GM12878 (cell line): ENCODE measurements around the gene CLASP1. TPM values are rescaled to one million over a fixed set of nuclear protein-coding genes. Genes with fewer than 3 reads are reported as not detected.

ENCODE experiments used
- ATAC-seq: fragments of 200-7000 bp; cut with Tn5 transposase; 3 replicates; pipeline ENCODE4 v1.9.1; 2020; ENCODE audit warnings: mild to moderate bottlenecking, moderate library complexity
- BruUV-seq: library from RNA; stranded (reverse); fragments of 400-500 nt; replicated peaks from 2 replicates; lab custom pipeline; 2021; lab: Mats Ljungman, UMichigan
- CTCF ChIA-PET: fragments of 300-600 bp; sonication (Branson Sonifier 250); formaldehyde crosslinking; extraction: SDS; loops from one replicate; lab custom pipeline; 2021; ENCODE audit warnings: inconsistent platforms; lab: Yijun Ruan, JAX
- POLR2A ChIA-PET: fragments of 350-600 bp; formaldehyde crosslinking; extraction: SDS; loops from one replicate; lab custom pipeline; 2021; ENCODE audit warnings: inconsistent platforms; lab: Charles Lee
- RAD21 ChIA-PET: fragments of 300-600 bp; sonication (Branson Sonifier 250); formaldehyde crosslinking; loops from one replicate; lab custom pipeline; 2023; ENCODE audit warnings: antibody characterized with exemption; ENCODE audit not compliant: unreplicated experiment; lab: Charles Lee
- SMC1A ChIA-PET: fragments of 300-600 bp; sonication (Branson Sonifier 250); formaldehyde crosslinking; loops from one replicate; lab custom pipeline; 2023; ENCODE audit not compliant: unreplicated experiment, uncharacterized antibody; lab: Charles Lee
- DNase-seq: peaks from one replicate; pipeline ENCODE4 v3.0.0-alpha.2; 2011; ENCODE audit warnings: low read depth, low spot score
- FAIRE-seq: peaks from 3 replicates; lab custom pipeline; 2011; peaks lifted over from hg19 to GRCh38; lab: Jason Lieb, UNC
- H2AFZ ChIP-seq: 2 replicates; pipeline ENCODE4 v1.6.0; 2011; ENCODE audit warnings: low read depth, low read length, control low read depth; ENCODE audit not compliant: control insufficient read depth
- H3K27ac ChIP-seq: 2 replicates; pipeline ENCODE4 v1.5.1; 2011; ENCODE audit warnings: control low read depth; ENCODE audit not compliant: control insufficient read depth, insufficient read depth
- H3K27me3 ChIP-seq, 2 experiments: replicated peaks in 1 of 2; 2 replicates each; pipeline versions ENCODE4 v1.6.0 to v1.6.1; 2011; ENCODE audit warnings: low read length in 1 of 2; ENCODE audit not compliant: control insufficient read depth in 2 of 2, insufficient read depth in 2 of 2
- H3K36me3 ChIP-seq, 2 experiments: 2 replicates each; pipeline ENCODE4 v1.5.1; 2011; ENCODE audit warnings: low read length in 1 of 2; ENCODE audit not compliant: control insufficient read depth in 2 of 2, insufficient read depth in 2 of 2
- H3K4me1 ChIP-seq: 2 replicates; pipeline ENCODE4 v1.6.1; 2011; ENCODE audit warnings: mild to moderate bottlenecking, low read length, moderate library complexity, mixed read lengths; ENCODE audit not compliant: control insufficient read depth, insufficient read depth
- H3K4me2 ChIP-seq: 2 replicates; pipeline ENCODE4 v1.6.0; 2011; ENCODE audit warnings: control low read depth; ENCODE audit not compliant: control insufficient read depth, insufficient read depth
- H3K4me3 ChIP-seq: fragments of 200-600 bp; sonication (generic); 2 replicates; pipeline ENCODE4 v1.5.1; 2016
- H3K79me2 ChIP-seq: 2 replicates; pipeline ENCODE4 v1.6.0; 2011; ENCODE audit warnings: low read length; ENCODE audit not compliant: control insufficient read depth, insufficient read depth
- H3K9ac ChIP-seq: 2 replicates; pipeline ENCODE4 v1.8.0; 2011; ENCODE audit warnings: low read length, control low read depth, mixed read lengths; ENCODE audit not compliant: control insufficient read depth, insufficient read depth
- H3K9me3 ChIP-seq: replicated peaks from 3 replicates; pipeline ENCODE4 v1.5.1; 2011; ENCODE audit warnings: mild to moderate bottlenecking, low read length; ENCODE audit not compliant: control insufficient read depth, insufficient read depth
- H4K20me1 ChIP-seq: 2 replicates; pipeline ENCODE4 v1.6.0; 2011; ENCODE audit not compliant: control insufficient read depth, insufficient read depth
- EGR1 ChIP-seq, 2 experiments: IDR thresholded peaks; 1 replicate in 1 of 2; 2 replicates in 1 of 2; pipeline ENCODE4 v1.6.1; 2011 to 2012; ENCODE audit warnings: low read depth in 2 of 2, low read length in 2 of 2, borderline replicate concordance in 1 of 2, mild to moderate bottlenecking in 1 of 2, moderate library complexity in 1 of 2
- MTA3 ChIP-seq: IDR thresholded peaks from 2 replicates; pipeline ENCODE4 v1.6.1; 2012; ENCODE audit warnings: low read length, inconsistent platforms, borderline replicate concordance
- POU2F2 ChIP-seq: IDR thresholded peaks from 3 replicates; pipeline ENCODE4 v1.6.1; 2011; ENCODE audit warnings: low read depth, mild to moderate bottlenecking, low read length, borderline replicate concordance
- RUNX3 ChIP-seq: IDR thresholded peaks from 2 replicates; pipeline ENCODE4 v1.6.1; 2012; ENCODE audit warnings: low read length, inconsistent platforms
- WGBS: methylation state at CpG from one replicate; pipeline ENCODE4 v1.1.6; 2016; ENCODE audit warnings: low lambda C conversion rate; ENCODE audit not compliant: insufficient replicate concordance, insufficient coverage; ENCODE audit errors: missing lambda C conversion rate; 5-methylcytosine and 5-hydroxymethylcytosine counted together
- in situ Hi-C: fragments of 300-500 bp; cut with MboI; formaldehyde crosslinking; loops from 9 replicates; pipeline ENCODE4 v1.14.3; 2018; ENCODE audit warnings: mixed read lengths
- intact Hi-C: fragments of 100-400 bp; cut with micrococcal nuclease; formaldehyde crosslinking; loops from one replicate; pipeline ENCODE4 v1.14.2; 2022; ENCODE audit not compliant: unreplicated experiment
- polyA plus RNA-seq, 11 experiments: library from polyadenylated mRNA; depleted of rRNA in 4 of 11; unstranded in 6 of 11; stranded (reverse) in 5 of 11; fragments of >200 nt; fragmentation: Nextera tagmentation in 4 of 11; fragmentation: Illumina TruSeq in 1 of 11; extraction: Ambion mirVana in 4 of 11; extraction: Trizol in 1 of 11; gene quantifications; 1 replicate in 1 of 11; 2 replicates in 10 of 11; pipeline versions ENCODE4 v1.2.1 to v1.2.3, GENCODE V29; 2011 to 2016; ENCODE audit warnings: inconsistent platforms in 2 of 11, missing spikeins in 2 of 11, low read depth in 1 of 11
- total RNA-seq, 4 experiments: library from RNA; depleted of rRNA in 3 of 4; stranded (reverse); fragments of >200 nt in 3 of 4; fragmentation: Illumina TruSeq in 1 of 4; extraction: Trizol in 1 of 4; gene quantifications; 2 replicates each; pipeline versions ENCODE4 v1.2.1 to v1.2.3, GENCODE V29; 2013 to 2021
- TF ChIP-seq, protein P1 (sequence below): fragments of 450-650 bp; IDR thresholded peaks from 2 replicates; pipeline ENCODE4 v1.6.1; 2016; ENCODE audit warnings: mild to moderate bottlenecking
- TF ChIP-seq, protein P2 (sequence below): IDR thresholded peaks from 2 replicates; pipeline ENCODE4 v1.6.1; 2012; ENCODE audit warnings: improper control_type of control experiment, low read depth, low read length; ENCODE audit not compliant: insufficient replicate concordance

Gene CLASP1
- total and polyA plus RNA-seq, 10 of the 15 experiments (the other 5 are each of a cell fraction or from before 2014, with no cell fraction given), result 1.4 to 62.4 (median 32.9) TPM

DNA sequence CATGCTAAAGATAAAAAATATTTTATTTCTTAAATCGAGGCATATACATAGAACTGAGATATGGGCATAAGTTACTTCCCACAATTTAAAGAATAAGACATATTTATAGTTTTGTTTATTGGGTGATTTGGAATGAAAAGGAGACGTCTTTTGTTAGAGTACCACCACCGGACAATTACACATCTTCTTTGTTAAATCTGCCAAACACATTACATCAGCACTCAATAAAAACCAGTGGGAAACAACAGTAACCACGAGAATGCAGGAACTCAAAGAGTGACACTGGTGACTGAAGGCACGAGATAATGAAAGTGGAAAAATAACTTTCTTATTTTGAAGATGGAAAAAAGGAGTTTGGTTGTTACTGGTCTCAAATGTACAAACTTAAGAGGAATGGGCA lies 271.6 kb downstream of the CLASP1 start:
- Histone ChIP-seq H3K36me3 (peaks cover 15 to 35% of the 10 kb centered on the region in 2 experiments), H3K4me2 (no peak overlapping the region), H3K9ac (no peak overlapping the region), H2AFZ (no peak overlapping the region), H3K79me2 (no peaks in the 10 kb centered on the region), H3K27me3 (no peaks in the 10 kb centered on the region), H3K9me3 (peaks cover 13% of the 10 kb centered on the region), H3K4me3 (no peak overlapping the region), H4K20me1 (no peaks in the 10 kb centered on the region), H3K4me1 (peaks cover 12% of the 10 kb centered on the region), H3K27ac (no peak overlapping the region)
- ChIA-PET POLR2A (no interaction called here), RAD21 (no interaction called here), CTCF (no interaction called here), SMC1A (interaction anchor here (0.8 to 1.7 kb wide), 4 partner anchors 11 to 25 kb away, joined by 3 to 6 read pairs (median 3); no protein-coding TSS in a partner anchor)
- intact Hi-C loops, result no loop called here
- WGBS, result 95% methylated on average over 5 of the region's 5 CpGs
- no TSS peak for BruUV-seq
- ATAC-seq (no peak), FAIRE-seq (no peak), DNase-seq (no peak)
- no peak for TF ChIP-seq EGR1 (IDR thresholded peaks at IDR 0.05; ENCODE audit: borderline replicate concordance in 1 of 2, low read depth in 2 of 2, low read length in 2 of 2)
- 0 out of 2 replicates have a peak, but pooled peaks have one; percentile 8 for TF ChIP-seq RUNX3
- in situ Hi-C loops, result no loop called here

DNA sequence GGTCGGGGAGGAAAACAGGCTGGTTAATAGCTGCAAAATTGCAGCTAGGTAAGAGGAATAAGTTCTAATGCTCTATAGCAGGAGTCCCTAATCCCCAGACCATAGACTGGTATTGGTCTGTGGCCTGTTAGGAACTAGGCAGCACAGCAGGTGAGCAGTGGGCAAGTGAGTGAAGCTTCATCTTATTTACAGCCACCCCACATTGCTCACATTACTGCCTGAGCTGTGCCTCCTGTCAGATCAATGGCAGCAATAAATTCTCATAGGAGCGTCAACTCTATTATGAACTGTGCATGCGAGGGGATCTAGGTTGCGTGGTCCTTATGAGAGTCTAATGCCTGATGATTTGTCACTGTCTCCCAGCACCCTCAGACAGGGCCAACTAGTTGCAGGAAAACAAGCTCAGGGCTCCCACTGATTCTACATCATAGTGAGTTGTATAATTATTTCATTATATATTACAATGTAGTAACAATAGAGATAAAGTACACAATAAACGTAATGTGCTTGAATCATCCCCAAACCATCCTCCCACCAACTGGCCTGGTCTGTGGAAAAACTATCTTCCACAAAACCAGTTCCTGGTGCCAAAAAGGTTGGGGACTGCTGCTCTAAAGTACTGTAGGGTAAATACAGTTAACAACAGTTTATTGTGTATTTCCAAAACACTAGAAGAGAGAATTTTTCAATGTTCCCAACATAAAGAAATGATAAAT lies 272.6 kb downstream of the CLASP1 start:
- no peaks in the 10 kb centered on the region for H4K20me1 ChIP-seq
- ChIA-PET RAD21 (no interaction called here), SMC1A (interaction anchor here (1.7 kb wide), 1 partner anchor 17 kb away, joined by 6 read pairs; no protein-coding TSS in a partner anchor), POLR2A (no interaction called here), CTCF (interaction anchor here (1.4 kb wide), 1 partner anchor 22 kb away, joined by 3 read pairs; no protein-coding TSS in a partner anchor)
- H3K4me3 ChIP-seq, result no peak overlapping the region
- H3K79me2 ChIP-seq, result no peaks in the 10 kb centered on the region
- FAIRE-seq (no peak), ATAC-seq (no peak), DNase-seq (no peak)
- intact Hi-C loops (no loop called here), in situ Hi-C loops (no loop called here)
- no peak overlapping the region for H3K4me2 ChIP-seq
- BruUV-seq, result no TSS peak
- no peak overlapping the region for H3K9ac ChIP-seq
- no peak overlapping the region for H3K27ac ChIP-seq
- peaks cover 12 to 30% of the 10 kb centered on the region in 2 experiments for H3K36me3 ChIP-seq
- 99% methylated on average over 5 of the region's 5 CpGs for WGBS
- H3K4me1 ChIP-seq, result peaks cover 13% of the 10 kb centered on the region
- H2AFZ ChIP-seq, result no peak overlapping the region
- peaks cover 13% of the 10 kb centered on the region for H3K9me3 ChIP-seq
- H3K27me3 ChIP-seq, result no peaks in the 10 kb centered on the region
- TF ChIP-seq, protein P1, sequence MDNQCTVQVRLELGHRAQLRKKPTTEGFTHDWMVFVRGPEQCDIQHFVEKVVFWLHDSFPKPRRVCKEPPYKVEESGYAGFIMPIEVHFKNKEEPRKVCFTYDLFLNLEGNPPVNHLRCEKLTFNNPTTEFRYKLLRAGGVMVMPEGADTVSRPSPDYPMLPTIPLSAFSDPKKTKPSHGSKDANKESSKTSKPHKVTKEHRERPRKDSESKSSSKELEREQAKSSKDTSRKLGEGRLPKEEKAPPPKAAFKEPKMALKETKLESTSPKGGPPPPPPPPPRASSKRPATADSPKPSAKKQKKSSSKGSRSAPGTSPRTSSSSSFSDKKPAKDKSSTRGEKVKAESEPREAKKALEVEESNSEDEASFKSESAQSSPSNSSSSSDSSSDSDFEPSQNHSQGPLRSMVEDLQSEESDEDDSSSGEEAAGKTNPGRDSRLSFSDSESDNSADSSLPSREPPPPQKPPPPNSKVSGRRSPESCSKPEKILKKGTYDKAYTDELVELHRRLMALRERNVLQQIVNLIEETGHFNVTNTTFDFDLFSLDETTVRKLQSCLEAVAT, result no peak
- TF ChIP-seq, protein P2, sequence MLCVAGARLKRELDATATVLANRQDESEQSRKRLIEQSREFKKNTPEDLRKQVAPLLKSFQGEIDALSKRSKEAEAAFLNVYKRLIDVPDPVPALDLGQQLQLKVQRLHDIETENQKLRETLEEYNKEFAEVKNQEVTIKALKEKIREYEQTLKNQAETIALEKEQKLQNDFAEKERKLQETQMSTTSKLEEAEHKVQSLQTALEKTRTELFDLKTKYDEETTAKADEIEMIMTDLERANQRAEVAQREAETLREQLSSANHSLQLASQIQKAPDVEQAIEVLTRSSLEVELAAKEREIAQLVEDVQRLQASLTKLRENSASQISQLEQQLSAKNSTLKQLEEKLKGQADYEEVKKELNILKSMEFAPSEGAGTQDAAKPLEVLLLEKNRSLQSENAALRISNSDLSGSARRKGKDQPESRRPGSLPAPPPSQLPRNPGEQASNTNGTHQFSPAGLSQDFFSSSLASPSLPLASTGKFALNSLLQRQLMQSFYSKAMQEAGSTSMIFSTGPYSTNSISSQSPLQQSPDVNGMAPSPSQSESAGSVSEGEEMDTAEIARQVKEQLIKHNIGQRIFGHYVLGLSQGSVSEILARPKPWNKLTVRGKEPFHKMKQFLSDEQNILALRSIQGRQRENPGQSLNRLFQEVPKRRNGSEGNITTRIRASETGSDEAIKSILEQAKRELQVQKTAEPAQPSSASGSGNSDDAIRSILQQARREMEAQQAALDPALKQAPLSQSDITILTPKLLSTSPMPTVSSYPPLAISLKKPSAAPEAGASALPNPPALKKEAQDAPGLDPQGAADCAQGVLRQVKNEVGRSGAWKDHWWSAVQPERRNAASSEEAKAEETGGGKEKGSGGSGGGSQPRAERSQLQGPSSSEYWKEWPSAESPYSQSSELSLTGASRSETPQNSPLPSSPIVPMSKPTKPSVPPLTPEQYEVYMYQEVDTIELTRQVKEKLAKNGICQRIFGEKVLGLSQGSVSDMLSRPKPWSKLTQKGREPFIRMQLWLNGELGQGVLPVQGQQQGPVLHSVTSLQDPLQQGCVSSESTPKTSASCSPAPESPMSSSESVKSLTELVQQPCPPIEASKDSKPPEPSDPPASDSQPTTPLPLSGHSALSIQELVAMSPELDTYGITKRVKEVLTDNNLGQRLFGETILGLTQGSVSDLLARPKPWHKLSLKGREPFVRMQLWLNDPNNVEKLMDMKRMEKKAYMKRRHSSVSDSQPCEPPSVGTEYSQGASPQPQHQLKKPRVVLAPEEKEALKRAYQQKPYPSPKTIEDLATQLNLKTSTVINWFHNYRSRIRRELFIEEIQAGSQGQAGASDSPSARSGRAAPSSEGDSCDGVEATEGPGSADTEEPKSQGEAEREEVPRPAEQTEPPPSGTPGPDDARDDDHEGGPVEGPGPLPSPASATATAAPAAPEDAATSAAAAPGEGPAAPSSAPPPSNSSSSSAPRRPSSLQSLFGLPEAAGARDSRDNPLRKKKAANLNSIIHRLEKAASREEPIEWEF, result no peak
- no peak for TF ChIP-seq MTA3
- no peak for TF ChIP-seq POU2F2
